Suppressor macrophage (primary cell): ENCODE data around the gene UBD.

Source experiments
- DNase-seq, 4 experiments: peaks; one replicate each; pipeline ENCODE4 v3.0.0-alpha.2; 2020 to 2022
- total RNA-seq, 17 experiments: gene quantifications; one replicate each; lab custom pipeline; 2026; ENCODE audit warnings: mixed read lengths in 6 of 17, inconsistent platforms in 3 of 17; lab: John Stamatoyannopoulos, UW

UBD gene
- 0 reads per million in 17 experiments for total RNA-seq

DNA sequence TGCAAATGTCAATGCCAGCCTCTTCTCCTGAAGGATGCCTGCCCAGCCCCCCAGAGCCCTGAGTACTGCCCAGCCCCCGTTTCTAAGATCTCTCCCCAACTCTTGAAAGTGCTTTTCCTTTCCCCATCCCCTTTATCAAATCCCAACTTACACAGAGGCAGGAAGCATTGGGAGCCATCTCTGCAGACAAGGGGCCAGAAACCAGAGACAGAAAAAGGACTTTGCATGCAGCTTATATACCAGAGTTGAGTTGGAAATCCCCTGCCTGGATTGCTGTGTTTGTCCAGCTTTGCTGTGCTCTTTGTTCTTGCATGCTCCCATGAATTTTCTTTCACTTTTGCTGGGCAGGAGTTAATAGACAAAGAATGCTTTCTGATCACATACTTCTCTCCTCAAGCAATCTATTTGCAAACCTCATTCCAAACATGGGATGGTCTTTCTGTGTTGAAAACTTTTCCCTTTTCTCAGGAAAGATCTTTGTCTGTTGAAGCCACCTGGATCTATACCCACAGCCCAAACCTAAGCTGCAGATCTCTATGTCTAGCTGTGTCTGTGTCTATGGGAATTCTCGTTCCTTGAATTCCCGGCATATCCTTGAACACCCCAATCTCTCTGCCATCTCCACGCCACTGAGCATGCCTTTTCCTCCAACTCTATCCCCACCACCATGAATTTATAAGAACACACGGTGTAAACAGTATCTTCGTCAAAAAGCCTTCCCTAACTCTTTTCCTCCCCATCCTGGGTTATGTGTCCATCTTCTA is at the start of gene UBD:
Gene UBD (minus strand): TSS at position 209 of the 764 bp plus-strand sequence. CDS start 31 bp downstream, at position 178.
- DNase-seq, result no peak

- no peak for DNase-seq
These were observed 48.6 kb upstream of the UBD start for GRCh38 chr6:29608131-29608530.

DNA sequence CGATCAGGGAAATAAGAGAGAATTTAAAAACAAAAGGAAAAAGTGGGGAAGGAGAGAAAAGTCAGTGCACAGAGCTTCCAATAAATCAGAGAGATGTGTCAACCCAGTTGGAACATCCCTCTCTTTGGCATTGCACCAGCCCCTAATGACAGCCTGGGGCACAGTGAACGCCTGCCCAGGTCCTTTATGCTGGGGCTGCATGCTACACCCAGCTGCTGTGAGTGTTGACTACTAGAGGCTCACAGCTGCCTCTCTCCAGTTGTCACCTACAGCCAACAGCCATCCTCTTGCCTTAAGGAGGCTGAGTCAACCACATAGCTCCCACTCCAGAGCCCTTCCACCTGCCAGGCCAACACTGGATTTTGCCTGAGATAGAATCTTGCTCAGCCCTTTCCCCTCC is 44.4 kb upstream of the UBD start:
- DNase-seq, result no peak

GRCh38 chr6:29603456-29603855 is 43.9 kb upstream of the UBD start:
- no peak for DNase-seq

DNA sequence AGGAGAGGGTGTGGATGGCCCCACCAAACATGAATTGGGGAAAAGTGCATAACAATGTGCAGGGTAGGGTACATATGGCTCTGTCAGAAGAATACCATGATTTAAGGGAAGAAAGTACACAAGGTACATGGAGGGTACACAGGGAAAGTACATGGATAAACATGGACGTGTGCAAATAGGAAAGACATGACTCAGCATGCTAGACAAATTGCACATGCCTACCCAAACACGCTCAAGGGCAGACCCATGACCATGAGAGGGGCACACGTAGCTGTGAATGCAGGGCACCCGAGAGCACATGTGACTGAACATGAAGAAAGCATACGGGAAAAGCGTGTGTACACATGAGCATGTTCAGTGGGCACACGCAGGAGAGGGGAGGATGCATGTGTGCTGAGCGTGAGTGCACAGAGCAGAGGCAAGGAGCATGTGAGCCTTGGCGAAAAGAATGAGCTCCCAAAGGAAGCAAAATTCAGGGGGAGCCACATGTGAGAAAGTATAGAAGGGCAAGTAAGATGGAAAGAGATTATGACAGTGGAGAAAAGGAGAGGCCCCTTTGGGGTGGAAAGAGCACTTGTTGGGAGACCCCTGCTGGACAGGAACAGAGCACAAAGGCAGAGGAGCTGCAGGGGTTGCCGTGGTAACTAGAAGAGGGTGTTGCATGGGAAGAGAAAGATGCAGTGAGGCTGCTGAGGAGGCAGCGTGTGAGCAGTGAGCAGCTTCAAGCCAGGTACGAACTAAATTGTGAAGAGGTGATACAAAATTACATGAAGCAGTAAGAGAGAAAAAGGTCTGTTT is 43.2 kb upstream of the UBD start:
- DNase-seq, result peak in 2 of 4 experiments; percentile 11 to 20

- no peak for DNase-seq
These were observed 38.7 kb upstream of the UBD start for GRCh38 chr6:29598172-29598747.

DNA sequence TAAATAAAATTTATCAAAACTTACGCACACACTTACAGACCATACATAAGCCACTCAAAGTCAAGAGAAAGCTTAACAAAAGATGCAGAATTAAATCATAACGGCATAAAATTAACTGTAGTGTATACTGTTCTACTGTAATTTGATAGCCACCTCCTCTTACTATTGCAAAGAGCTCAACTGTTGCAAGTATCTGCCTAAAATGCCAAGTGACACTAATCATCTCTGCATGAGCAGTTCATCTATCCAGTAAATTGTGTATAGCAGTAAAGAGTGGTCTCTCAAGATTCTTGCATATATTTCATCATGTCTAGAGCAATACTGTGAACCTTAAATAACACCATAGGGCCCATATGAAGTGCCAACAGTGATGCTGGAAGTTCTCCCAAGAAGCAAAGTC is 37.7 kb upstream of the UBD start:
- DNase-seq, result no peak

- no peak for DNase-seq
These were observed 36.9 kb upstream of the UBD start for GRCh38 chr6:29596381-29596900.

DNA sequence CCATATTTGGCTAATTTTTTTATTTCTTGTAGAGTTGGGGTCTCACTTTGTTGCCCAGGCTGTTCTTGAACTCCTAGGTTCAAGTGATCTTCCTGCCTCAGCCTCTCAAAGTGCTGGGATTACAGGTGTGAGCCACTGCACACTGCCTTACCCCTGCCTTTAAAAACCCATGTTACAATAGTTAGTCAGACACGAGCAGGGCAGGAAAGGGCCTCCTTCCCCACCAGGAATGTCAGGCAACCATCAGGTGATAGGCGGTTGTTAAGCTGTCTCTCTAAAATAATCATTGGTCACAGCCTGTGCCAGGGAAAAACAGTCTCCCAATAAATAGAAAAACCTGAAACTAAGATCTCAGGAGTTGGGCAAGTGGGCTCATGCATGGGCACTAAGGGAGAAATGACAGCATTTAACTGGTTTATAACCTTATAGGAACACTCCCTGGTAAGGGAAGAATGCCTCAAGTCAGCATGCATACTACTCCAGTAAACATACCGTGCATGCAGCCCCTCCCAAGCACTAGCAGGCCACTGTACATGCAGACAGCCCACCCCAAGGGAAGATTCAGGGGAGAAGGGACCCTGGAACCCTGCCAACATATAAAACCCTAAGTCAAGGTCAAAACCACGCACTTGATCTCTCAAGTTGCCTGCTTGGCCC is 33.8 kb upstream of the UBD start:
- DNase-seq, result no peak

DNA sequence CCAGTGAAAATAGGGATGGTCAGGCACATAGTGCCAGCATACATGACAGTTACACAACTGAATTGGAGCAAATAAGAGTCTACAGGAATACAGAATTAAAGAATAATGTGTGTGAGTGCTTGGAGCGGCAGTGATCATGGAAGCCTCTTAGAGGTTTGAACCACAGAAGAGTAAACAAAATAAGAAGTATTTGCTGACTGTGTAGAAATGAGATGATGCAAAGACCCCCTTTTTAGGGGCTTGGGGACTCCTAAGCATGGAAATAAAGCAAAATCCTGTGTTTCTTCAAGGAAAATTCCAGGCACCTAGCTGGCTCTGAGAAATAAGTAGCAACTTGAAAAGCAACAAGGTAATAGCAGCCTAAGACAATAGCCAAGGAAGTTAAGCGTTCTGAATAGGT is 32.1 kb upstream of the UBD start:
- no peak for DNase-seq

GRCh38 chr6:29590218-29590808 is 30.8 kb upstream of the UBD start:
- peak in 1 of 4 experiments; percentile 9 for DNase-seq

- DNase-seq, result peak; percentile 48 to 69 (median 63)
These were observed 30.0 kb upstream of the UBD start for GRCh38 chr6:29589423-29590048.

- DNase-seq, result no peak
These were observed 25.3 kb upstream of the UBD start, which contains the start of gene OR2H2 for GRCh38 chr6:29584821-29585220. TSS of gene OR2H2 (plus strand) at chr6:29585121. CDS start at chr6:29587945, 2,824 bp downstream.

DNA sequence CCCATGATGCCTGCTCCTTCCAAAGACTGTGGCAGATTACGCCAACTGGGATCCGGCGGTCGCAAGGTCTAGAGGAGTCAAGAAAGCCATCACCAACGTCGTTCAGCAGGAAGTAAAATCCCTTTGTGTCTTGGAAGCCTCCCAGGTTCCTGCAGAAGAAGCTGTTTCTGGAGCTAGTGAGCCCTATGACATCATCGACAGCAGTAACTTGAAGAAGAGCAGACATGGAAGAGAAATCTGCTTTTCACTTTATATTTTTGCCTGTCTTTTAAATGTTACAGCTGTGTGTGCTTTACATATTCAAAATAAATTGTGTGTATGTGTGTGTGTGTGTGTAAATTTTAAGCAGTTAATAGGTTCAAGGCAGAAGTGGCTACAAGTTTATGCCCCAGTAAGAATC is 18.0 kb upstream of the UBD start:
- DNase-seq, result no peak

GRCh38 chr6:29576056-29576455 is 16.5 kb upstream of the UBD start:
- no peak for DNase-seq

DNA sequence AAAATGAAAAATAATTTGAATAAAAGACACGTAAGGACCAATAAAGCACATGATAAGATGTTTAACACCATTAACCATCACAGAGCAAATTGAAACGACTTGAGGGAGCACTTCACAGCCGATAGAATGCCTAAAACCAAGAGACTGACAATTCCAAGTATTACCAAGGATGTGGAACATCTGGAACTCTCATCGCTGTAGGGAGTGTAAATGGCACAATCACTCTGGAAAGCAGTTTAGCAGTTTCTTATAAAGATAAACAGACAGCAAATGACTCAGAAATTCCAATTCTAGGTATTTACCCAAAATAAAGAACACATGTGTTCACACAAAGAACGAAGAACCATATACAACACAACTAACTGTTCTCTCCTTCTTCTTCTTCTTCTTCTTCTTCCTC is 8.5 kb upstream of the UBD start:
- no peak for DNase-seq

DNA sequence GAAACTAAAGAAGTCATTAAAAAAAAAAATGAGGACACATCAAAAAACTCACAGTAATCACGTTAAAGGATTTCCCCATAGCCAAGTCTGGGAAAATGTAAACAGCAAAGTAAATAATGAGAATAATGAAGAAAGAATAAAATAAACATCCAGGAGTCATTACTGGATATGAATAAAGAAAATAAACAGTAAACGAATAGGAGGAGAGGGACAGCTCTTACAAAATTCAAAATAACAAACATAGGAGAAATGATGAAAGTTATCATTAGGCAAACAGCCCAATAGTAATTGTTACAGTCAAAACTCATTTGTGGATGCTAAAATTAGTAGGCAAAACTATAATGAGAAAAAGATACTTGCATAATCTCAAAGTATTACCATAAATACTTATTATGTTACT is 8.0 kb upstream of the UBD start:
- no peak for DNase-seq

- DNase-seq, result no peak
These were observed 7.3 kb upstream of the UBD start for GRCh38 chr6:29566856-29567255.

DNA sequence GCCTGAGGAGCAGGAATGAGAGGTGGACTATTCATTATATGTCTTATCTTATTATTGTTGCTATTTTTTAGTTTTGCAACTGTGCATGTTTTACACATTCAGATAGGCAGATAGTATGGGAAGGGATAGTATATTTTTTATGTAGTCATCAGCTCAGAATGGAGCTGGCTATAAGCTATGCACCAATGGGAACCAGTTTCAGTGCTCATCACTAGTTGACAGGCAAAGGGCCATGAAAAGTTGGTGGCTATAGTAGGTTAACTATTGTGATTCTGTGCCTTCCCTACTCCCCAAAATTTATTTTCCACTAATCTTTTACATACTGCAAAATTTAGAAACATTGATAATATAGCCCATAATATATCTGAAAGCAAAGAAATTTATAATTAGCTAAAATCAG is 5.3 kb upstream of the UBD start:
- DNase-seq, result no peak

DNA sequence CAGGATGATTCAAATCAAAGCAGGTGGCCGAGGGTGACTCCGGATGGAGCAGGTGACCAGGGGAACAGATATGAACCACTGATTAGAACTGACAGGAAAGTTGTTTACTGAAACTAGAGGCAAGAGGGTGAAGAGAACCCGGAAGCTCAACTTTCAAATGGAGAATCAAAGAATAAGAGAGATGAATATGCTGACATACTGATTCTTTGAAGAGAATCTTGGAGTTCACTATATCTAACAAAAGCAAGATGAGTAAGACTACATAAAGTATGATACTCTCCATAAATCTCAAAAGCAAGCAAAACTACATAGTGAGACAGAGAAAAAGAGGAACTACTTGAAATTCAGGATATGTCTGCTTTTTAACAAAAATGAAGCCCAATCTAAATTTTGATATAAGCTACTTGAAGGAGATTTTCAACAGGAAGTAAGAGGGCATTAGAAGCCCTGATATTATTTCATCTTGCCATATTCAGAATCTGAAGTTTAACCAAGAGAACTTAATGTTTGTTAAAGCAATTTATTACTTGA is 4.0 kb upstream of the UBD start:
- DNase-seq, result peak in 2 of 4 experiments; percentile 17 to 22

- no peak for DNase-seq
These were observed 2.2 kb upstream of the UBD start for GRCh38 chr6:29561606-29562181.
